HG02981 (cell line): ENCODE data around the gene IGSF21.

Experiments
- ATAC-seq: cut with Tn5 transposase; IDR thresholded peaks from one replicate; pipeline ENCODE4 v1.9.1; 2021; ENCODE audit warnings: mild to moderate bottlenecking, moderate library complexity; ENCODE audit not compliant: unreplicated experiment

IGSF21 gene

GRCh38 chr1:18247151-18247550, 139.6 kb downstream of the IGSF21 start:
- ATAC-seq: no peak

GRCh38 chr1:18249631-18250030, 142.0 kb downstream of the IGSF21 start:
- no peak for ATAC-seq

GRCh38 chr1:18253093-18253492, 145.5 kb downstream of the IGSF21 start:
- no peak for ATAC-seq

- ATAC-seq: no peak
Observed at GRCh38 chr1:18256282-18257235, 149.0 kb downstream of the IGSF21 start.

- ATAC-seq: no peak
Observed at GRCh38 chr1:18257778-18258177, 150.2 kb downstream of the IGSF21 start.

GRCh38 chr1:18261891-18262290, 154.3 kb downstream of the IGSF21 start:
- no peak for ATAC-seq

- ATAC-seq: no peak
Observed at GRCh38 chr1:18262726-18263125, 155.1 kb downstream of the IGSF21 start.

GRCh38 chr1:18263547-18264120, 156.0 kb downstream of the IGSF21 start:
- ATAC-seq: no peak

GRCh38 chr1:18264450-18265039, 156.9 kb downstream of the IGSF21 start:
- ATAC-seq: no peak

- ATAC-seq: no peak
Observed at GRCh38 chr1:18265641-18266040, 158.0 kb downstream of the IGSF21 start.

GRCh38 chr1:18266391-18266790, 158.8 kb downstream of the IGSF21 start:
- no peak for ATAC-seq

- no peak for ATAC-seq
Observed at GRCh38 chr1:18271336-18271735, 163.7 kb downstream of the IGSF21 start.

- no peak for ATAC-seq
Observed at GRCh38 chr1:18278946-18279345, 171.3 kb downstream of the IGSF21 start.

GRCh38 chr1:18279351-18280074, 171.9 kb downstream of the IGSF21 start:
- no peak for ATAC-seq

- ATAC-seq: no peak
Observed at GRCh38 chr1:18280956-18281355, 173.4 kb downstream of the IGSF21 start.

- no peak for ATAC-seq
Observed at GRCh38 chr1:18282851-18283600, 175.4 kb downstream of the IGSF21 start.

- ATAC-seq: no peak
Observed at GRCh38 chr1:18283601-18284385, 176.2 kb downstream of the IGSF21 start.

GRCh38 chr1:18284805-18285537, 177.4 kb downstream of the IGSF21 start:
- no peak for ATAC-seq

GRCh38 chr1:18285538-18285924, 177.9 kb downstream of the IGSF21 start:
- no peak for ATAC-seq
